SH-SY5Y (cell line): ENCODE measurements around the gene CUEDC1.

Source experiments
- GATA2 ChIP-seq: IDR thresholded peaks from 2 replicates; pipeline ENCODE4 v1.6.1; 2011; ENCODE audit warnings: mild to moderate bottlenecking, low read depth, low read length
- GATA3 ChIP-seq: IDR thresholded peaks from 2 replicates; pipeline ENCODE4 v1.6.1; 2011; ENCODE audit warnings: low read depth, mild to moderate bottlenecking, low read length, moderate library complexity

GRCh38 chr17:57956291-57957119 is 1.3 kb upstream of the CUEDC1 start:
- TF ChIP-seq GATA2 (no peak), GATA3 (no peak)
